Activated naive CD4-positive, alpha-beta T cell treated with anti-CD3 and anti-CD28 coated beads, Interleukin-2, amount 10 ng/mL, durations not matched to agents 7 days and 5 days (primary cell): ENCODE data around the gene ZNF276.
"Not testable (repeated sequence)": the region's sequence is repeated elsewhere in the genome, so short reads cannot be mapped to it uniquely, and the experiment has no call there.

Source experiments
- CTCF ChIA-PET: fragments of 350-600 bp; sonication (Branson Sonifier 250); formaldehyde crosslinking; loops from one replicate; lab custom pipeline; 2021; ENCODE audit warnings: antibody characterized with exemption; lab: Charles Lee
- DNase-seq: peaks from one replicate; pipeline ENCODE4 v3.0.0-alpha.2; 2020
- H3K27ac Mint-ChIP-seq: one replicate; pipeline ENCODE4 v1.8.0; 2021; ENCODE audit warnings: mild to moderate bottlenecking, moderate library complexity, mixed read lengths
- H3K27me3 Mint-ChIP-seq: one replicate; pipeline ENCODE4 v1.8.0; 2021; ENCODE audit warnings: mild to moderate bottlenecking, mixed read lengths
- H3K36me3 Mint-ChIP-seq: one replicate; pipeline ENCODE4 v1.8.0; 2021; ENCODE audit warnings: mixed read lengths
- H3K4me1 Mint-ChIP-seq: one replicate; pipeline ENCODE4 v1.8.0; 2021; ENCODE audit warnings: mixed read lengths
- H3K4me3 Mint-ChIP-seq: one replicate; pipeline ENCODE4 v1.8.0; 2021; ENCODE audit warnings: mild to moderate bottlenecking, moderate library complexity, mixed read lengths
- H3K9me3 Mint-ChIP-seq: one replicate; pipeline ENCODE4 v1.8.0; 2021; ENCODE audit warnings: mixed read lengths

Gene ZNF276

GRCh38 chr16:89691231-89691985 is 29.9 kb upstream of the ZNF276 start:
- Mint-ChIP-seq H3K4me3 (no peak overlapping the region), H3K27me3 (no peaks in the 10 kb centered on the region), H3K36me3 (peaks cover 25% of the 10 kb centered on the region), H3K4me1 (peaks cover 24% of the 10 kb centered on the region), H3K27ac (no peak overlapping the region), H3K9me3 (no peaks in the 10 kb centered on the region)
- DNase-seq: no peak
- CTCF ChIA-PET: interaction anchor here (1.5 kb wide), 1 partner anchor 8 kb away, joined by 4 read pairs; no protein-coding TSS in a partner anchor

GRCh38 chr16:89691986-89692569 is 29.3 kb upstream of the ZNF276 start:
- DNase-seq: no peak
- Mint-ChIP-seq H3K9me3 (no peaks in the 10 kb centered on the region), H3K4me1 (peaks cover 23% of the 10 kb centered on the region), H3K4me3 (no peak overlapping the region), H3K27ac (peak overlapping the region; percentile 11), H3K27me3 (no peaks in the 10 kb centered on the region), H3K36me3 (peaks cover 23% of the 10 kb centered on the region)
- CTCF ChIA-PET: interaction anchor here (1.5 kb wide), 1 partner anchor 8 kb away, joined by 4 read pairs; no protein-coding TSS in a partner anchor

- Mint-ChIP-seq H3K27me3 (no peaks in the 10 kb centered on the region), H3K4me1 (peaks cover 13% of the 10 kb centered on the region), H3K4me3 (no peak overlapping the region), H3K36me3 (peaks cover 17% of the 10 kb centered on the region), H3K9me3 (no peaks in the 10 kb centered on the region), H3K27ac (no peak overlapping the region)
- CTCF ChIA-PET: no interaction called here
- DNase-seq: no peak
These were observed 28.0 kb upstream of the ZNF276 start for GRCh38 chr16:89693289-89693731.

GRCh38 chr16:89693931-89694783 is 27.2 kb upstream of the ZNF276 start:
- Mint-ChIP-seq H3K4me1 (peaks cover 12% of the 10 kb centered on the region), H3K27ac (no peak overlapping the region), H3K9me3 (no peaks in the 10 kb centered on the region), H3K4me3 (no peak overlapping the region), H3K36me3 (peaks cover 19% of the 10 kb centered on the region), H3K27me3 (no peaks in the 10 kb centered on the region)
- no peak for DNase-seq
- CTCF ChIA-PET: no interaction called here

- CTCF ChIA-PET, H3K27me3 Mint-ChIP-seq, H3K27ac Mint-ChIP-seq, H3K4me3 Mint-ChIP-seq, DNase-seq, H3K9me3 Mint-ChIP-seq: not testable (repeated sequence)
- Mint-ChIP-seq H3K4me1 (peaks cover 15% of the 10 kb centered on the region), H3K36me3 (peaks cover 20% of the 10 kb centered on the region)
These were observed 26.6 kb upstream of the ZNF276 start for GRCh38 chr16:89694784-89695085.

GRCh38 chr16:89695086-89695874 is 26.1 kb upstream of the ZNF276 start:
- H3K27me3 Mint-ChIP-seq: no peaks in the 10 kb centered on the region
- H3K4me1 Mint-ChIP-seq: peaks cover 20% of the 10 kb centered on the region
- no peak overlapping the region for H3K4me3 Mint-ChIP-seq
- H3K27ac Mint-ChIP-seq: no peak overlapping the region
- H3K36me3 Mint-ChIP-seq: peaks cover 16% of the 10 kb centered on the region
- H3K9me3 Mint-ChIP-seq: no peaks in the 10 kb centered on the region
- DNase-seq: no peak
- CTCF ChIA-PET: no interaction called here

GRCh38 chr16:89695875-89696669 is 25.3 kb upstream of the ZNF276 start:
- DNase-seq: no peak
- no peaks in the 10 kb centered on the region for H3K27me3 Mint-ChIP-seq
- peaks cover 12% of the 10 kb centered on the region for H3K36me3 Mint-ChIP-seq
- H3K27ac Mint-ChIP-seq: no peak overlapping the region
- H3K9me3 Mint-ChIP-seq: no peaks in the 10 kb centered on the region
- CTCF ChIA-PET: no interaction called here
- H3K4me3 Mint-ChIP-seq: no peak overlapping the region
- peaks cover 23% of the 10 kb centered on the region for H3K4me1 Mint-ChIP-seq

- CTCF ChIA-PET: no interaction called here
- peak; percentile 55 for DNase-seq
- H3K4me1 Mint-ChIP-seq: peaks cover 23% of the 10 kb centered on the region
- H3K36me3 Mint-ChIP-seq: peaks cover 12% of the 10 kb centered on the region
- H3K27ac Mint-ChIP-seq: peak overlapping the region; percentile 19
- no peak overlapping the region for H3K4me3 Mint-ChIP-seq
- H3K9me3 Mint-ChIP-seq: no peaks in the 10 kb centered on the region
- H3K27me3 Mint-ChIP-seq: no peaks in the 10 kb centered on the region
These were observed 24.6 kb upstream of the ZNF276 start for GRCh38 chr16:89696670-89697128.

GRCh38 chr16:89697161-89697615 is 24.1 kb upstream of the ZNF276 start:
- H3K27me3 Mint-ChIP-seq: no peaks in the 10 kb centered on the region

GRCh38 chr16:89697616-89698331 is 23.6 kb upstream of the ZNF276 start:
- Mint-ChIP-seq H3K27ac (no peak overlapping the region), H3K9me3 (no peaks in the 10 kb centered on the region), H3K36me3 (peaks cover 12% of the 10 kb centered on the region), H3K4me1 (peaks cover 31% of the 10 kb centered on the region), H3K4me3 (no peak overlapping the region), H3K27me3 (no peaks in the 10 kb centered on the region)
- DNase-seq: no peak
- CTCF ChIA-PET: interaction anchor here (1.3 to 4.5 kb wide), 3 partner anchors 9 to 163 kb away, joined by 7 to 45 read pairs (median 18); no protein-coding TSS in a partner anchor

More at GRCh38 chr16:89697161-89697615, 24.1 kb upstream of the ZNF276 start:
- DNase-seq: no peak
- H3K9me3 Mint-ChIP-seq: no peaks in the 10 kb centered on the region
- peaks cover 25% of the 10 kb centered on the region for H3K4me1 Mint-ChIP-seq
- H3K4me3 Mint-ChIP-seq: no peak overlapping the region
- CTCF ChIA-PET: interaction anchor here (1.3 to 4.5 kb wide), 2 partner anchors 94 to 164 kb away, joined by 7 to 45 read pairs; no protein-coding TSS in a partner anchor
- no peak overlapping the region for H3K27ac Mint-ChIP-seq
- peaks cover 12% of the 10 kb centered on the region for H3K36me3 Mint-ChIP-seq

GRCh38 chr16:89698717-89699116 is 22.6 kb upstream of the ZNF276 start:
- H3K4me3 Mint-ChIP-seq, H3K36me3 Mint-ChIP-seq, DNase-seq, H3K27ac Mint-ChIP-seq, H3K9me3 Mint-ChIP-seq, H3K27me3 Mint-ChIP-seq: not testable (repeated sequence)
- peaks cover 34% of the 10 kb centered on the region for H3K4me1 Mint-ChIP-seq
- CTCF ChIA-PET: interaction anchor here (0.6 to 6.9 kb wide), 8 partner anchors 10 to 162 kb away, joined by 3 to 57 read pairs (median 11); partner anchors contain the start of genes CHMP1A, FANCA and SPATA33

- H3K9me3 Mint-ChIP-seq, H3K27me3 Mint-ChIP-seq, DNase-seq, H3K27ac Mint-ChIP-seq, H3K36me3 Mint-ChIP-seq: not testable (repeated sequence)
- peak overlapping the region; percentile 77 for H3K4me3 Mint-ChIP-seq
- peaks cover 34% of the 10 kb centered on the region for H3K4me1 Mint-ChIP-seq
- CTCF ChIA-PET: interaction anchor here (0.6 to 6.9 kb wide), 24 partner anchors 8 to 382 kb away, joined by 3 to 57 read pairs (median 4); partner anchors contain the start of genes CHMP1A, FANCA and SPATA33
These were observed 21.7 kb upstream of the ZNF276 start for GRCh38 chr16:89699629-89700099.
